Lower leg skin (tissue), 3 donors: Measurements from ENCODE around the gene CSRP1.

ENCODE experiments used
- CTCF ChIP-seq, 3 donors: fragments of 450-650 bp; IDR thresholded peaks; one replicate each; pipeline ENCODE4 v1.5.1; 2016; ENCODE audit warnings: antibody characterized with exemption in 3 of 3, mild to moderate bottlenecking in 3 of 3, moderate library complexity in 2 of 3
- POLR2A ChIP-seq, 2 donors: fragments of 450-650 bp; IDR thresholded peaks; one replicate each; pipeline ENCODE4 v1.6.1; 2016 to 2017; ENCODE audit warnings: antibody characterized with exemption in 2 of 2, mild to moderate bottlenecking in 1 of 2, moderate library complexity in 1 of 2

GRCh38 chr1:201496296-201496690 is 10.6 kb downstream of the CSRP1 start:
- no peak for TF ChIP-seq CTCF (IDR thresholded peaks at IDR 0.05)
- no peak for TF ChIP-seq POLR2A (IDR thresholded peaks at IDR 0.05)
